ENCODE measurements around the gene FAM131C.
A peak's percentile ranks its signal among the peaks of the same experiment; 100 is the strongest.

The FAM131C gene

DNA sequence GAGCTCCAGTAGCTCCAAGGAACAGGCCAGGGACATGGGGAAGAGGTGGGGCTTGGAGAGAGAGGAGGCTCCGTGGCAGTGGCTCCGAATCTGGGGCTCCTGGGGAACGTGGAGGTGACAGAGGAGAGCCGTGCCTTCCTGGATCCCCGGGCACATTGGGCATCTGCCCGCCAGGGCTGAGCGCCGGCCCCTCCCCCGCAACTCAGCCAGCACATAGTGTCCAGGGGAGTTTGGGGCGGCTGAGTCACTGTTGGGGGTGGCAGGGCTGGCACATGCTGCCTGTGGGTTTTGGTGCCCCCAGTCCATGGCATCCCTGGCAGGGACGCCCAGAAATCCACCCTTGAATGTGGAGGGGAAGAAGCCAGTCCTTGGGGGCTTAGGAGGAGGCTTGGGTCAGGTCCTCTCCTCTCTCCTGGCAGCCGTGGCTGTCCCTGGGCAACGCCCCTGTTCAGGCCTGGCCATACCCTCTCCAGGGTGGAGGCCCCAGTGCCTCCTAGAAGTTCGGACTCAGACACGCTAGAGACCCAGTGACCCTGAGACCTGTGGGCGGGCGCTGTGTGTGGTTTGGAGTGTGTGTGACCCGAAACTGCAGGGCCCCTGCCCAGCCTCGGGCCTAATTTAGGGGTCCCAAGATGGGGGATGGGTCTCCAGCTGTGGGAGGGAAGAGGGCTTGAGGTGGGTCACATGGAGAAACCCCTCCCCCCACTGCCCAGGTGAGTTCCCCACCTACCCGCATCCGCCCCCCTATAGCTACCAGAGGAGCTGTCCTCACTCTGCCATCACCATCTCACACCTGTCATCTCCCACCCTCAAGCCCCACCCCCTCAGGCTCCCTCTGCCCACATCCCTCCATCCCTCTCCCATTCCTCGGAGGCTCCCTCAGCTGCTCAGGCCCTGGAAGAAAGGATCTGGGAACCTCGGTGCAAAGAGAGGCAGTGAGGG lies 57.2 kb downstream of the FAM131C start:
- DNase-seq (ENCODE audit: low spot score), result no peak

DNA sequence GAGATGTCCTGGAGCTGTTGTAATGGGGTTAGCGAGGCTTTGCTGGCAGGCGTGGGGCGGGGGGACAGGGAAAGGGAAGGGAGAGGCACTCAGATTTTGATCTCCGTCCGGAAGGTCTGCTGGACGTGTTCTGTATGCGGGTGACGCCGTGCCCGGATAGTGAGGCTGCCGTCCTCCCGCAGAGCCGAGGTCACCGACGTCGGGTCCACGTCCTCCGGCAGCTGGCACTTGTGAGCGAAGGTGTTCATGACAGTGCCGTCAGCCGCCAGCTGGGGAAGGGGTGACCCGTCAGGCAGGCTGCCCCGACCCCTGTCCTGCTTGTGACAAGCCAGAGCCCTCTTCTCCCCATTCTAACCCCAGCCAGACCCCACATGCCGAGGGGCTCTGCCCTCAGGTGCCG lies 58.0 kb downstream of the FAM131C start:
- DNase-seq (ENCODE audit: low spot score), result no peak

DNA sequence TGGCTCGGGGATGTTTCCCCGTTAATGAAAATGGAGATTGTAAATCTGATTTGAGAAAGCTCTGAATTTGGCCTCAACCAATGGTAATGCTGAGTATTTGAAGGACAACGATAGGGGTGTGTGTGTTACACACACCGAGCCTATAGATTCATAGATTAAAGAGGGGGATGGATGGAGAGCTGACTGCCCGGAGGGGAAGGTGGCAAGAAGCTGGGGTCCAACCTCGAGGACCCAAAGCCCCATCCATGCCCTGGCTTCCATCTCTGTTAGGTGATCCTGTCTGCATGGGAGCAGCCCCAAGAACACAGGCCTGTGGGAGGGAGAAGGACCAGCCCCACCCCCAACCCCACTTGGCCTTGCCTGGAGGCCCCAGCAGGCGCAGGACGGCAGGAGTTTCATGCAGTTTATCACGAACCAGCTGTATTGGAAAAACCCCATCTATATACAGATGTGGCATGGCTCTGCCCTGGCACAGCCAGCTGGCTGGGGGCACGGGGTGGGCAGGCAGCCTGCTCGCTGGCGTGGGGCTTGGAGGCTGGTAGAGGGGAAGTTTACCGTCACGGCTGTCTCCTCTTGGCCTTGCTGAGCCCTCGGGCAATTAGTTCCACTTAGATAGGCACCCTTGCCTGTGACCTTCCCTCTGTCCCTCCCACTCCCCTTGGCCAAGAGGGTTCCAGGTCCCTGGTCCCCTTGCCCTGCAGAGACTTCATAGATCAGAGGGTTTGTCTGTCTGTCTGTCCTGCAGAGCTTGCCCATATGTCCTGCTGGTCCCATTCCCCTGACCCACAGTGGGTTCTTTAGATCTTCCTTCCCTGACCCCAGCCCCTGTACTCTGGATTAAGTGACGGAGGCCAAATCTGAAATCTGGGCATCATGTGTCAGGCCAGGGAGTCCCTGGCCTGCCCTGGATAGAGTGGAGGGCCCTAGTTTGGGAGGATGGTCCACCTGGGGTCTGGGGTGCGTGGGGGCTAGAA lies 58.7 kb downstream of the FAM131C start:
- DNase-seq (ENCODE audit: low spot score), result peak; percentile 20

DNA sequence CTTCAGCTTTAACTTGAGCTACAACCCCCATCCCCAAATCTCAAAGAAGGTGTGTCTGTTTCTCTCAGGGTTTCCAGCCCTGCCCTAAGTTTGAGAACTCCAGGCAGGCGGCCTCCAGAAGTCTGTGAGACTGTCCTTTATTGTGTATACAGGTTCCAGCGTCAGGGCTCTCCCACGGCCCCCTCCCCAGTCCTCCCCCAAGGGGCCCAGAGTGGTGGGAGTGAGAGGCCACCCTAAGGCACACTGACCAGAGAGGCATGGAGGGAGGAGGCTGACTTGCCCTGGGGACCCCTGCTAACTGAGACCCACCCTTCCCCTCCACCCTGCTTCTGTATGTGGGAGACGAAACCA lies 59.6 kb downstream of the FAM131C start:
- no peak for DNase-seq (ENCODE audit: low spot score)

GRCh38 chr1:16013220-16013907 lies 60.1 kb downstream of the FAM131C start:
- DNase-seq (ENCODE audit: low spot score), result no peak

DNA sequence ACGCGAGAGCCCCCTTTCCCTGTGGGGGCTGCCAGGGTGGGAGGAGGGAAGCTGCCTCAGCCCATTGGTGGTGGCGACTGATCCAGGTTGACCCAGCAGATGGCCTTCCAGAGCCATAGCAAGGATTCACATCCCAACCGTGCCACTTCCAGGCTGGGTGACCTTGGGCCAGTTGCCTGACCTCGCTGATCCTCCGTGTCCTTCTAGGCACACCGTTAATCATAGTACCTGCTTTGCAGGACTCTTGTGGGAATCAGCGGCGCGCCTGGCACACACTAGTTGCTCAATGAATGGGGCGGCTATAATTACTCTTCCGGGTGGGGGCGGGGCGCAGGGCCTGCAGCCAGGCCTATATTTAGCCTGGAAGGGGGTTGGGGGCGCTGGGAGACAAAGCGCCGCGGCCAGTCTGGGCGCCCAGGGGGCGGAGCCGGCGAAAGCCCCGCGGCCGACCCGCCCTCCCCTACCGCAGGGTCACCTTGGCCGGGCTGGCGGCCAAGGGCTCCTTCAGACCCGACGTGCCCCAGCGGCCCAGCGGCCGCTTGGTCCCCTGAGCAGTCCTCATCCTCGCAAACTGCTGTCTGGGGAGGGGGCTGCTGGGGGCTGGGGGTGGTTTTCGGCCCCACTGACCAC lies 60.7 kb downstream of the FAM131C start:
- DNase-seq (ENCODE audit: low spot score), result no peak

GRCh38 chr1:16011936-16012589 lies 61.4 kb downstream of the FAM131C start:
- DNase-seq (ENCODE audit: low spot score), result no peak

GRCh38 chr1:16010837-16011236 lies 62.6 kb downstream of the FAM131C start:
- no peak for DNase-seq (ENCODE audit: low spot score)

GRCh38 chr1:16009678-16010077 lies 63.8 kb downstream of the FAM131C start:
- no peak for DNase-seq (ENCODE audit: low spot score)

GRCh38 chr1:16009030-16009460 lies 64.4 kb downstream of the FAM131C start:
- peak; percentile 65 for DNase-seq (ENCODE audit: low spot score)
